ENCODE data around the gene MYL6B. TPM values are rescaled to one million over a fixed set of nuclear protein-coding genes. Genes with fewer than 3 reads are reported as not detected.

Gene MYL6B
- total RNA-seq, 1 donor from 2014 or later: 54.1 TPM

DNA sequence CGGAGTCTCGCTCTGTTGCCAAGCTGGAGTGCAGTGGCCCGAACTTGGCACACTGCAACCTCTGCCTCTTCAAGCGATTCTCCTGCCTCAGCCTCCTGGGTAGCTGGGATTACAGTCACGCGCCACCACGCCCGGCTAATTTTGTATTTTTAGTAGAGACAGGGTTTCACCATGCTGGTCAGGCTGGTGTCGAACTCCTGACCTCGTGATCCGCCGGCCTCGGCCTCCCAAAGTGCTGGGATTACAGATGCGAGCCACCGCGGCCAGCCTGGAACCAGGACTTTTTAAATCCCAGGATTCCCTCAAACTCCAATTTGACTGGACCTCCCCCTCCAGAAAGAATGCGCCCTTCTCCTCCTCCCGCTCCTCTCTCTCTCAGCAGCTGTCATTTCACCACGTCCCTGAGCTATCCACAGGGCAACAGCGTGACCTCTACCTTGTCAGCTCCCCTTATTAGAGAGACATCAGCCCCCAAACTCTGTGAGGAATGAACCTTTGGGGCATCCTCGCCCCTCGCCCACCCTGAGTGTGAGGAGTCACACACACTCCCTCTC, 22.4 kb upstream of the MYL6B start:
- peak overlapping the region; percentile 91 for H3K27ac ChIP-seq (replicated peaks)
- no peak for DNase-seq
- H3K4me3 ChIP-seq: peak overlapping the region; percentile 89
- peaks cover 49% of the 10 kb centered on the region for H3K36me3 ChIP-seq
- H3K27me3 ChIP-seq (ENCODE audit: low read depth): no peaks in the 10 kb centered on the region
- intact Hi-C loops (cut with micrococcal nuclease): no loop called here
- TF ChIP-seq, protein P1, sequence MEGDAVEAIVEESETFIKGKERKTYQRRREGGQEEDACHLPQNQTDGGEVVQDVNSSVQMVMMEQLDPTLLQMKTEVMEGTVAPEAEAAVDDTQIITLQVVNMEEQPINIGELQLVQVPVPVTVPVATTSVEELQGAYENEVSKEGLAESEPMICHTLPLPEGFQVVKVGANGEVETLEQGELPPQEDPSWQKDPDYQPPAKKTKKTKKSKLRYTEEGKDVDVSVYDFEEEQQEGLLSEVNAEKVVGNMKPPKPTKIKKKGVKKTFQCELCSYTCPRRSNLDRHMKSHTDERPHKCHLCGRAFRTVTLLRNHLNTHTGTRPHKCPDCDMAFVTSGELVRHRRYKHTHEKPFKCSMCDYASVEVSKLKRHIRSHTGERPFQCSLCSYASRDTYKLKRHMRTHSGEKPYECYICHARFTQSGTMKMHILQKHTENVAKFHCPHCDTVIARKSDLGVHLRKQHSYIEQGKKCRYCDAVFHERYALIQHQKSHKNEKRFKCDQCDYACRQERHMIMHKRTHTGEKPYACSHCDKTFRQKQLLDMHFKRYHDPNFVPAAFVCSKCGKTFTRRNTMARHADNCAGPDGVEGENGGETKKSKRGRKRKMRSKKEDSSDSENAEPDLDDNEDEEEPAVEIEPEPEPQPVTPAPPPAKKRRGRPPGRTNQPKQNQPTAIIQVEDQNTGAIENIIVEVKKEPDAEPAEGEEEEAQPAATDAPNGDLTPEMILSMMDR (IDR thresholded peaks at IDR 0.05; ENCODE audit: borderline replicate concordance): no peak
- H3K4me1 ChIP-seq: peaks cover 47% of the 10 kb centered on the region
- no peaks in the 10 kb centered on the region for H3K9me3 ChIP-seq (replicated peaks)

DNA sequence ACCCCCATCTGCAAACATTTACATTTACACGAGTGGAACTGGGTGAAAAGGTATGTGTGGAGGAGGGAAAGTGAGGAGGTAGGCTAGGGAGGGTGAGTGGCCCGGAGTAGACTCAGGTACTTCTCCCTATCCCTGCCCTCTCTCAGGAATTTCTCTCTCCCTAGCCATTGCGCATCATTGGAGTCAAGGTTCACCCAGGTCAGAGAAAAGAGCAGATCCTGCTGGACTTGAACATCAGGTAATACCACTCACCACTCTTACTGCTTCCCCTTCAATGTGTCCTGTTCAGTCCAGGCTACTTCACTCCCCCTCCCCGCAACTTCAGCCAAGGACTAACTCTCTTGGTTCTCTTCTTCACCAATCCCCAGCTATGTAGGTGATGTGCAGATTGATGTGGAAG, 21.5 kb upstream of the MYL6B start:
- H3K36me3 ChIP-seq: peaks cover 58% of the 10 kb centered on the region
- intact Hi-C loops (cut with micrococcal nuclease): no loop called here
- no peaks in the 10 kb centered on the region for H3K27me3 ChIP-seq (ENCODE audit: low read depth)
- peaks cover 38% of the 10 kb centered on the region for H3K4me1 ChIP-seq
- no peaks in the 10 kb centered on the region for H3K9me3 ChIP-seq (replicated peaks)
- TF ChIP-seq, protein P1 (IDR thresholded peaks at IDR 0.05; ENCODE audit: borderline replicate concordance): no peak
- no peak overlapping the region for H3K4me3 ChIP-seq
- H3K27ac ChIP-seq (replicated peaks): no peak overlapping the region
- DNase-seq: no peak

DNA sequence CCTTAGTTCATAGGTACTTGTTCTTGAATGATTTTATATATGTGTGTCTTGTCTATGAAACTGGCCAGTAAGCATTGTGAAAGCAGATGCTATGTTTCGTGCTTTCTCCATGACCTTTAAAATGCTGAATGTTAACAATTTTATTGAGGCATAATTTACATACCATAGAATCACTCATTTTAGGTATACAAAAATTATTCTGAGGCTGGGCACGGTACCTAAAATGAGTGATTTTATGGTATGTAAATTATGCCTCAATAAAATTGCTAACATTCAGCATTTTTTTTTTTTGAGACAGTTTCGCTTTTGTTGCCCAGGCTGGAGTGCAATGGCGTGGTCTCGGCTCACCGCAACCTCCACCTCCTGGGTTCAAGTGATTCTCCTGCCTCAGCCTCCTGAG, 17.5 kb upstream of the MYL6B start:
- Histone ChIP-seq H3K4me3 (no peak overlapping the region), H3K4me1 (peaks cover 3% of the 10 kb centered on the region), H3K27me3 (ENCODE audit: low read depth) (no peaks in the 10 kb centered on the region), H3K36me3 (peaks cover 98% of the 10 kb centered on the region), H3K27ac (replicated peaks) (no peak overlapping the region), H3K9me3 (replicated peaks) (no peaks in the 10 kb centered on the region)
- TF ChIP-seq, protein P1 (IDR thresholded peaks at IDR 0.05; ENCODE audit: borderline replicate concordance): no peak
- DNase-seq: no peak
- intact Hi-C loops (cut with micrococcal nuclease): no loop called here

DNA sequence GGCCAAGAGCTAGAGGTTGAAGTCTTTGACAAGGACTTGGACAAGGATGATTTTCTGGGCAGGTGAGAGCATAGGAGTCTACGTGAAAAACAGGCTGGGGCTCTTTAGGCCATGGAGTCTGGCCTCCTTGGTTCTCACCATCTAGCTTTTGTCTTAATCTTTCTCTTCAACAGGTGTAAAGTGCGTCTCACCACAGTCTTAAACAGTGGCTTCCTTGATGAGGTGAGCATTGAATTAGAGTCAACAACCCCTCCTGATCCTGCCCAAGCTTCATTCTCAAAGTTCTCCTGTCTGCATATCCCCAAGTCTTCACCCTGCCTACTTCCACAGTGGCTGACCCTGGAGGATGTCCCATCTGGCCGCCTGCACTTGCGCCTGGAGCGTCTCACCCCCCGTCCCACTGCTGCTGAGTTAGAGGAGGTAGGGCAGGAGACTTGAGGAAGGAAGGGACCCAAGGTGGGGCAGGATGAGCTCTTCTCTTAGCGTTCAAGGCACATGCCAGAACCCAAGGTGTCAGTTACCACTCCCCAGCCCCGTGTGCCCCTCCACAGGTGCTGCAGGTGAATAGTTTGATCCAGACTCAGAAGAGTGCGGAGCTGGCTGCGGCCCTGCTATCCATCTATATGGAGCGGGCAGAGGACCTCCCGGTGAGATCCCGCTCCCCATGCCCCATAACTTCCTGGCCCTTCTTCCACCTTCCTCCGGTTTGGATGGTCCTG, 14.4 kb upstream of the MYL6B start:
- TF ChIP-seq, protein P1 (IDR thresholded peaks at IDR 0.05; ENCODE audit: borderline replicate concordance): no peak
- Histone ChIP-seq H3K36me3 (peaks cover 95% of the 10 kb centered on the region), H3K27me3 (ENCODE audit: low read depth) (no peaks in the 10 kb centered on the region), H3K27ac (replicated peaks) (no peak overlapping the region), H3K4me3 (no peak overlapping the region), H3K9me3 (replicated peaks) (no peaks in the 10 kb centered on the region), H3K4me1 (peaks cover 6% of the 10 kb centered on the region)
- DNase-seq: no peak
- intact Hi-C loops (cut with micrococcal nuclease): no loop called here

DNA sequence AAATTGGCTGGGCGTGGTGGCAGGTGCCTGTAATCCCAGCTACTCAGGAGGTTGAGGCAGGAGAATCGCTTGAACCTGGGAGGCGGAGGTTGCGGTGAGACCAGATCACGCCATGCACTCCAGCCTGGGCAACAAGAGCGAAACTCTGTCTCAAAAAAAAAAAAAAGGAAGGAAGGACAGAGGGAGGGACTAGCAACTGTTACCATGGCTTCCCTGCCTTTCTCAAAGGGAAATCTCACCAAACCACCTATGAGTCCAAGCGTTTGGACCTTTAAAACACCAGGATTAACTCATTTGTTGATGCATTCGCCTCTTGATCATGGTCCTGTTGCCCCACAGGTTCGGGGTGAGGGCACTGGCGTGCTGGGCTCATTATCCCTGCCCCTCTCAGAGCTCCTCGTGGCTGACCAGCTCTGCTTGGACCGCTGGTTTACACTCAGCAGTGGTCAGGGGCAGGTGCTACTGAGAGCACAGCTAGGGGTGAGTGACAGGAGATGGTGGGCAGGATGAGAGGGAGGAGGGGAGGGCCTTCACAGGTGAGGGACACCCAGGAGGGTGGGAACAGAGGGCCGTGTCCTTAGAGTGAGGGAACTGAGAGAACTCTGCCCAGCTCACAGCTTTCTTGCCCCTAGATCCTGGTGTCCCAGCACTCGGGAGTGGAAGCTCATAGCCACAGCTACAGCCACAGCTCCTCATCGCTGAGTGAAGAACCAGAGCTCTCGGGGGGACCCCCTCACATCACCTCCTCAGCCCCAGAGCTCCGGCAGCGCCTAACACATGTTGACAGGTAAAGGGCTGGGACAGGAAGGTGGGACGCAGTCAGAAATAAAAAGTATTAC, 10.2 kb upstream of the MYL6B start:
- Histone ChIP-seq H3K36me3 (peaks cover 76% of the 10 kb centered on the region), H3K4me1 (peaks cover 41% of the 10 kb centered on the region), H3K27me3 (ENCODE audit: low read depth) (no peaks in the 10 kb centered on the region), H3K9me3 (replicated peaks) (no peaks in the 10 kb centered on the region), H3K4me3 (no peak overlapping the region), H3K27ac (replicated peaks) (peak overlapping the region; percentile 89)
- TF ChIP-seq, protein P1 (IDR thresholded peaks at IDR 0.05; ENCODE audit: borderline replicate concordance): no peak
- intact Hi-C loops (cut with micrococcal nuclease): no loop called here
- no peak for DNase-seq

All from left ventricle myocardium inferior (tissue), 1 donor.